HepG2 (cell line): ENCODE data around the gene SOAT1. TPM values are rescaled to one million over a fixed set of nuclear protein-coding genes. Genes with fewer than 3 reads are reported as not detected.

ENCODE experiments used
- AGO2 ChIP-seq: fragments of 200-400 bp; formaldehyde crosslinking; optimal IDR thresholded peaks from 2 replicates; pipeline ENCODE3; 2017; ENCODE audit warnings: mild to moderate bottlenecking, low read depth, low read length, moderate library complexity
- ATF3 ChIP-seq: sonication (generic); formaldehyde crosslinking; IDR thresholded peaks from 2 replicates; pipeline ENCODE4 v1.4.0; 2020; ENCODE audit warnings: missing genetic modification reagents
- CHCHD3 ChIP-seq: sonication (generic); formaldehyde crosslinking; IDR thresholded peaks from 2 replicates; pipeline ENCODE4 v1.8.0; 2022; ENCODE audit warnings: mild to moderate bottlenecking, missing genetic modification reagents, moderate library complexity
- HMGA1 ChIP-seq: sonication (generic); formaldehyde crosslinking; conservative IDR thresholded peaks from 2 replicates; pipeline ENCODE4 v1.4.0; 2020; ENCODE audit warnings: missing genetic modification reagents
- NFE2L1 ChIP-seq: sonication (generic); formaldehyde crosslinking; IDR thresholded peaks from 2 replicates; pipeline ENCODE4 v1.4.0; 2020; ENCODE audit warnings: missing genetic modification reagents, mild to moderate bottlenecking, borderline replicate concordance
- NR0B2 ChIP-seq: sonication (generic); formaldehyde crosslinking; IDR thresholded peaks from 2 replicates; pipeline ENCODE4 v1.4.0; 2020; ENCODE audit warnings: mild to moderate bottlenecking, missing genetic modification reagents
- PATZ1 ChIP-seq: sonication (generic); formaldehyde crosslinking; IDR thresholded peaks from 2 replicates; pipeline ENCODE4 v1.4.0; 2020; ENCODE audit warnings: missing genetic modification reagents
- PTBP1 ChIP-seq: fragments of 200-400 bp; formaldehyde crosslinking; IDR thresholded peaks from 2 replicates; pipeline ENCODE4 v1.6.1; 2018; ENCODE audit warnings: low read length, low read depth; ENCODE audit not compliant: poor library complexity, severe bottlenecking
- RBFOX2 ChIP-seq: fragments of 200-400 bp; formaldehyde crosslinking; IDR thresholded peaks from 2 replicates; pipeline ENCODE4 v1.6.1; 2017; ENCODE audit warnings: low read depth, mild to moderate bottlenecking, low read length
- SALL1 ChIP-seq: sonication (generic); formaldehyde crosslinking; IDR thresholded peaks from 2 replicates; pipeline ENCODE4 v1.8.0; 2022; ENCODE audit warnings: mild to moderate bottlenecking, missing genetic modification reagents
- U2AF1 ChIP-seq: fragments of 200-400 bp; formaldehyde crosslinking; optimal IDR thresholded peaks from 2 replicates; pipeline ENCODE3; 2017; ENCODE audit warnings: mild to moderate bottlenecking, low read depth, low read length
- ZBTB38 ChIP-seq: sonication (generic); formaldehyde crosslinking; IDR thresholded peaks from 2 replicates; pipeline ENCODE4 v1.5.1; 2020; ENCODE audit warnings: mild to moderate bottlenecking, missing genetic modification reagents
- ZBTB8A ChIP-seq: sonication (generic); formaldehyde crosslinking; IDR thresholded peaks from 2 replicates; pipeline ENCODE4 v1.4.0; 2020; ENCODE audit warnings: mild to moderate bottlenecking, low read depth, missing genetic modification reagents, borderline replicate concordance
- ZNF251 ChIP-seq: sonication (generic); formaldehyde crosslinking; IDR thresholded peaks from 2 replicates; pipeline ENCODE4 v1.9.0; 2021; ENCODE audit warnings: mild to moderate bottlenecking, missing genetic modification reagents
- ZNF253 ChIP-seq: sonication (generic); formaldehyde crosslinking; IDR thresholded peaks from 2 replicates; pipeline ENCODE4 v1.8.0; 2022; ENCODE audit warnings: mild to moderate bottlenecking, missing genetic modification reagents, borderline replicate concordance
- ZNF430 ChIP-seq: sonication (generic); formaldehyde crosslinking; IDR thresholded peaks from 2 replicates; pipeline ENCODE4 v1.9.0; 2021; ENCODE audit warnings: mild to moderate bottlenecking, missing genetic modification reagents
- ZNF562 ChIP-seq: sonication (generic); formaldehyde crosslinking; IDR thresholded peaks from 2 replicates; pipeline ENCODE4 v1.8.0; 2022; ENCODE audit warnings: missing genetic modification reagents, borderline replicate concordance
- ZNF670 ChIP-seq: sonication (generic); formaldehyde crosslinking; IDR thresholded peaks from 2 replicates; pipeline ENCODE4 v1.8.0; 2022; ENCODE audit warnings: mild to moderate bottlenecking, missing genetic modification reagents, borderline replicate concordance
- ZNF790 ChIP-seq: sonication (generic); formaldehyde crosslinking; IDR thresholded peaks from 2 replicates; pipeline ENCODE4 v1.8.0; 2022; ENCODE audit warnings: missing genetic modification reagents, mild to moderate bottlenecking, borderline replicate concordance
- polyA plus RNA-seq, 8 experiments: library from polyadenylated mRNA; depleted of rRNA in 3 of 8; stranded (reverse) in 7 of 8; unstranded in 1 of 8; fragments of >200 nt; fragmentation: Illumina TruSeq in 4 of 8; extraction: Trizol in 4 of 8; gene quantifications; 2 replicates each; pipeline versions ENCODE4 v1.2.1 to v1.2.3, GENCODE V29; 2011 to 2016; ENCODE audit warnings: low read depth in 4 of 8, missing spikeins in 1 of 8, mixed read lengths in 1 of 8; ENCODE audit not compliant: insufficient read depth in 1 of 8
- total RNA-seq, 5 experiments: library from RNA; depleted of rRNA; stranded (reverse); fragments of >200 nt; fragmentation: Illumina TruSeq; extraction: Trizol; gene quantifications; 2 replicates each; pipeline ENCODE4 v1.2.3, GENCODE V29; 2016; ENCODE audit warnings: low read depth in 1 of 5
- TF ChIP-seq, protein P1 (sequence below): fragments of 450-650 bp; IDR thresholded peaks from 2 replicates; pipeline ENCODE4 v1.6.1; 2017
- TF ChIP-seq, protein P2 (sequence below): sonication (generic); formaldehyde crosslinking; IDR thresholded peaks from 2 replicates; pipeline ENCODE4 v1.8.1; 2023; ENCODE audit warnings: missing genetic modification reagents, inconsistent platforms, borderline replicate concordance

SOAT1 gene
- total and polyA plus RNA-seq, 2 of the 13 experiments (the other 11 are each of a cell fraction or from before 2014, with no cell fraction given) = 22.3 to 52.0 TPM

GRCh38 chr1:179293340-179294327, at the start of gene SOAT1 (continued):
- peak; percentile 61 for TF ChIP-seq PATZ1 (CRISPR knock-in tag)
- TF ChIP-seq ZNF790 (CRISPR knock-in tag) = no peak
- TF ChIP-seq ZNF253 (CRISPR knock-in tag) = 0 out of 2 replicates have a peak, but pooled peaks have one; percentile 80
- TF ChIP-seq ZNF562 (CRISPR knock-in tag) = no peak
- no peak for TF ChIP-seq ATF3 (CRISPR knock-in tag)
- TF ChIP-seq ZBTB38 (CRISPR knock-in tag) = peak; percentile 58; the same call in 1 of the 2 replicates
- peak; percentile 65 for TF ChIP-seq AGO2
- TF ChIP-seq ZNF430 (CRISPR knock-in tag) = peak; percentile 92
- TF ChIP-seq SALL1 (CRISPR knock-in tag) = peak; percentile 68
- no peak for TF ChIP-seq HMGA1 (CRISPR knock-in tag)
- TF ChIP-seq ZNF670 = 0 out of 2 replicates have a peak, but pooled peaks have one; percentile 70
- no peak for TF ChIP-seq PTBP1
- TF ChIP-seq U2AF1 = no peak
- TF ChIP-seq CHCHD3 (CRISPR knock-in tag) = peak; percentile 38; the same call in 1 of the 2 replicates
- TF ChIP-seq, protein P1, sequence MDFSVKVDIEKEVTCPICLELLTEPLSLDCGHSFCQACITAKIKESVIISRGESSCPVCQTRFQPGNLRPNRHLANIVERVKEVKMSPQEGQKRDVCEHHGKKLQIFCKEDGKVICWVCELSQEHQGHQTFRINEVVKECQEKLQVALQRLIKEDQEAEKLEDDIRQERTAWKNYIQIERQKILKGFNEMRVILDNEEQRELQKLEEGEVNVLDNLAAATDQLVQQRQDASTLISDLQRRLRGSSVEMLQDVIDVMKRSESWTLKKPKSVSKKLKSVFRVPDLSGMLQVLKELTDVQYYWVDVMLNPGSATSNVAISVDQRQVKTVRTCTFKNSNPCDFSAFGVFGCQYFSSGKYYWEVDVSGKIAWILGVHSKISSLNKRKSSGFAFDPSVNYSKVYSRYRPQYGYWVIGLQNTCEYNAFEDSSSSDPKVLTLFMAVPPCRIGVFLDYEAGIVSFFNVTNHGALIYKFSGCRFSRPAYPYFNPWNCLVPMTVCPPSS = no peak
- TF ChIP-seq RBFOX2 = peak; percentile 93
- TF ChIP-seq ZBTB8A (CRISPR knock-in tag) = peak; percentile 100
- no peak for TF ChIP-seq NFE2L1 (CRISPR knock-in tag)
- TF ChIP-seq ZNF251 (CRISPR knock-in tag) = no peak
- TF ChIP-seq, protein P2, sequence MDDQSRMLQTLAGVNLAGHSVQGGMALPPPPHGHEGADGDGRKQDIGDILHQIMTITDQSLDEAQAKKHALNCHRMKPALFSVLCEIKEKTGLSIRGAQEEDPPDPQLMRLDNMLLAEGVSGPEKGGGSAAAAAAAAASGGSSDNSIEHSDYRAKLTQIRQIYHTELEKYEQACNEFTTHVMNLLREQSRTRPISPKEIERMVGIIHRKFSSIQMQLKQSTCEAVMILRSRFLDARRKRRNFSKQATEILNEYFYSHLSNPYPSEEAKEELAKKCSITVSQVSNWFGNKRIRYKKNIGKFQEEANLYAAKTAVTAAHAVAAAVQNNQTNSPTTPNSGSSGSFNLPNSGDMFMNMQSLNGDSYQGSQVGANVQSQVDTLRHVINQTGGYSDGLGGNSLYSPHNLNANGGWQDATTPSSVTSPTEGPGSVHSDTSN (CRISPR knock-in tag) = no peak
- TF ChIP-seq NR0B2 (CRISPR knock-in tag) = no peak; the same call in 1 of the 2 replicates
